ENCODE data around the gene DNTTIP2. TPM values are rescaled to one million over a fixed set of nuclear protein-coding genes. Genes with fewer than 3 reads are reported as not detected.

DNTTIP2 gene
- total RNA-seq, 2 donors from 2014 or later: 15.9 to 26.1 TPM

GRCh38 chr1:93829061-93829460, 49.9 kb downstream of the DNTTIP2 start:
- H3K9me3 ChIP-seq: no peaks in the 10 kb centered on the region
- TF ChIP-seq POLR2AphosphoS5 (IDR thresholded peaks at IDR 0.05): no peak
- TF ChIP-seq CTCF (IDR thresholded peaks at IDR 0.05): no peak
- TF ChIP-seq POLR2A (IDR thresholded peaks at IDR 0.05): no peak
- H3K36me3 ChIP-seq: no peaks in the 10 kb centered on the region
- H3K4me3 ChIP-seq: no peak overlapping the region
- H3K4me1 ChIP-seq (replicated peaks): no peaks in the 10 kb centered on the region
- no peaks in the 10 kb centered on the region for H3K27me3 ChIP-seq (replicated peaks; ENCODE audit: insufficient read depth)
- intact Hi-C loops (cut with DNase I): no loop called here
- no peak overlapping the region for H3K27ac ChIP-seq
- DNase-seq (ENCODE audit: low spot score): no peak
- WGBS: 89% methylated on average over 4 of the region's 4 CpGs

GRCh38 chr1:93828367-93828755, 50.6 kb downstream of the DNTTIP2 start:
- Histone ChIP-seq H3K4me1 (replicated peaks) (no peaks in the 10 kb centered on the region), H3K4me3 (no peak overlapping the region), H3K27ac (no peak overlapping the region), H3K36me3 (no peaks in the 10 kb centered on the region), H3K9me3 (no peaks in the 10 kb centered on the region), H3K27me3 (replicated peaks; ENCODE audit: insufficient read depth) (no peaks in the 10 kb centered on the region)
- 95% methylated on average over 1 of the region's 1 CpG for WGBS
- no peak for DNase-seq (ENCODE audit: low spot score)
- intact Hi-C loops (cut with DNase I): no loop called here
- TF ChIP-seq POLR2A (IDR thresholded peaks at IDR 0.05): no peak
- TF ChIP-seq CTCF (IDR thresholded peaks at IDR 0.05): no peak
- no peak for TF ChIP-seq POLR2AphosphoS5 (IDR thresholded peaks at IDR 0.05)

- Histone ChIP-seq H3K36me3 (no peaks in the 10 kb centered on the region), H3K4me1 (replicated peaks) (no peaks in the 10 kb centered on the region), H3K27ac (no peak overlapping the region), H3K9me3 (no peaks in the 10 kb centered on the region), H3K27me3 (replicated peaks; ENCODE audit: insufficient read depth) (no peaks in the 10 kb centered on the region), H3K4me3 (no peak overlapping the region)
- no peak for DNase-seq (ENCODE audit: low spot score)
- TF ChIP-seq POLR2AphosphoS5 (IDR thresholded peaks at IDR 0.05): no peak
- 93% methylated on average over 3 of the region's 3 CpGs for WGBS
- intact Hi-C loops (cut with DNase I): no loop called here
Measured at GRCh38 chr1:93827633-93828366, 51.2 kb downstream of the DNTTIP2 start.

- Histone ChIP-seq H3K4me3 (no peak overlapping the region), H3K36me3 (no peaks in the 10 kb centered on the region), H3K27me3 (replicated peaks; ENCODE audit: insufficient read depth) (no peaks in the 10 kb centered on the region), H3K4me1 (replicated peaks) (no peaks in the 10 kb centered on the region), H3K9me3 (no peaks in the 10 kb centered on the region), H3K27ac (no peak overlapping the region)
- no peak for DNase-seq (ENCODE audit: low spot score)
- intact Hi-C loops (cut with DNase I): no loop called here
- no peak for TF ChIP-seq POLR2AphosphoS5 (IDR thresholded peaks at IDR 0.05)
- TF ChIP-seq POLR2A (IDR thresholded peaks at IDR 0.05): no peak
- no peak for TF ChIP-seq CTCF (IDR thresholded peaks at IDR 0.05)
- WGBS: 100% methylated on average over 1 of the region's 1 CpG
Measured at GRCh38 chr1:93827128-93827527, 51.9 kb downstream of the DNTTIP2 start.

- no CpG with 5 or more reads among the region's 6 CpGs for WGBS
Measured at GRCh38 chr1:93824834-93825233, 54.2 kb downstream of the DNTTIP2 start.

More at GRCh38 chr1:93824834-93825233, 54.2 kb downstream of the DNTTIP2 start:
- TF ChIP-seq CTCF (IDR thresholded peaks at IDR 0.05): no peak
- no peak for TF ChIP-seq POLR2AphosphoS5 (IDR thresholded peaks at IDR 0.05)
- no peak for TF ChIP-seq POLR2A (IDR thresholded peaks at IDR 0.05)
- no peaks in the 10 kb centered on the region for H3K4me1 ChIP-seq (replicated peaks)
- no peaks in the 10 kb centered on the region for H3K9me3 ChIP-seq
- no peaks in the 10 kb centered on the region for H3K36me3 ChIP-seq
- no peak overlapping the region for H3K4me3 ChIP-seq
- no peak for DNase-seq (ENCODE audit: low spot score)
- H3K27ac ChIP-seq: no peak overlapping the region
- no peaks in the 10 kb centered on the region for H3K27me3 ChIP-seq (replicated peaks; ENCODE audit: insufficient read depth)
- intact Hi-C loops (cut with DNase I): no loop called here
